H1 (cell line): ENCODE data around the gene CAPN9. TPM values are rescaled to one million over a fixed set of nuclear protein-coding genes. Genes with fewer than 3 reads are reported as not detected.

Source experiments
- CTCF ChIA-PET: fragments of 300-600 bp; sonication (Branson Sonifier 250); formaldehyde crosslinking; loops from one replicate; lab custom pipeline; 2021; ENCODE audit not compliant: partially characterized antibody; lab: Charles Lee
- POLR2A ChIA-PET: fragments of 300-600 bp; sonication (Branson Sonifier 250); formaldehyde crosslinking; loops from one replicate; lab custom pipeline; 2021; ENCODE audit warnings: inconsistent platforms; ENCODE audit not compliant: partially characterized antibody; lab: Charles Lee
- DNase-seq, 2 experiments: peaks; one replicate each; pipeline versions ENCODE4 v3.0.0 to v3.0.0-alpha.2; 2010 to 2022; ENCODE audit warnings: low spot score in 2 of 2, low read depth in 1 of 2, mixed read lengths in 1 of 2
- FAIRE-seq: peaks from 2 replicates; lab custom pipeline; 2011; peaks lifted over from hg19 to GRCh38; lab: Jason Lieb, UNC
- H2AFZ ChIP-seq: 2 replicates; pipeline ENCODE4 v1.8.1; 2012; ENCODE audit warnings: low read length, inconsistent platforms
- H2AK5ac ChIP-seq: 2 replicates; pipeline ENCODE4 v1.6.1; 2013; ENCODE audit warnings: low read depth, low read length
- H2BK120ac ChIP-seq: replicated peaks from 2 replicates; pipeline ENCODE3; 2013; ENCODE audit warnings: low read depth, low read length, inconsistent platforms
- H2BK12ac ChIP-seq: 2 replicates; pipeline ENCODE4 v1.6.1; 2013; ENCODE audit warnings: low read depth, low read length
- H2BK15ac ChIP-seq: 2 replicates; pipeline ENCODE4 v1.6.1; 2013; ENCODE audit warnings: low read length
- H2BK20ac ChIP-seq: 2 replicates; pipeline ENCODE4 v1.6.1; 2013; ENCODE audit warnings: low read length
- H2BK5ac ChIP-seq: 2 replicates; pipeline ENCODE4 v1.6.1; 2013; ENCODE audit warnings: low read depth, low read length
- H3K14ac ChIP-seq: 2 replicates; pipeline ENCODE4 v1.6.1; 2013; ENCODE audit warnings: inconsistent platforms; ENCODE audit not compliant: insufficient read length
- H3K18ac ChIP-seq: 2 replicates; pipeline ENCODE4 v1.6.1; 2013; ENCODE audit warnings: low read length; ENCODE audit errors: extremely low read depth
- H3K23ac ChIP-seq: 2 replicates; pipeline ENCODE4 v1.6.1; 2013; ENCODE audit warnings: inconsistent platforms; ENCODE audit not compliant: insufficient read length
- H3K23me2 ChIP-seq: 2 replicates; pipeline ENCODE4 v1.6.1; 2013; ENCODE audit warnings: low read depth, low read length
- H3K27ac ChIP-seq: 2 replicates; pipeline ENCODE4 v1.6.1; 2011; ENCODE audit warnings: low read depth, low read length, inconsistent platforms
- H3K27me3 ChIP-seq, 4 experiments: replicated peaks in 1 of 4; 1 replicate in 1 of 4; 2 replicates in 3 of 4; pipeline versions ENCODE4 v1.6.1 to v1.8.1; 2011 to 2013; ENCODE audit warnings: low read length in 3 of 4, mild to moderate bottlenecking in 3 of 4, inconsistent platforms in 2 of 4, mixed read lengths in 2 of 4, moderate library complexity in 1 of 4; ENCODE audit not compliant: control insufficient read depth in 3 of 4, insufficient read depth in 3 of 4; ENCODE audit errors: extremely low read depth in 1 of 4
- H3K36me3 ChIP-seq, 4 experiments: 2 replicates each; pipeline versions ENCODE4 v1.6.1 to v1.8.1; 2011 to 2013; ENCODE audit warnings: mild to moderate bottlenecking in 4 of 4, low read length in 3 of 4, moderate library complexity in 2 of 4, control low read depth in 1 of 4, inconsistent platforms in 1 of 4; ENCODE audit not compliant: insufficient read depth in 4 of 4, control insufficient read depth in 2 of 4
- H3K4ac ChIP-seq: replicated peaks from 2 replicates; pipeline ENCODE3; 2013; ENCODE audit warnings: low read length, low read depth, mixed read lengths, inconsistent platforms; ENCODE audit not compliant: insufficient read length
- H3K4me1 ChIP-seq, 4 experiments: replicated peaks in 1 of 4; 1 replicate in 1 of 4; 2 replicates in 3 of 4; pipeline versions ENCODE4 v1.6.1 to v1.8.1; 2011 to 2013; ENCODE audit warnings: low read length in 3 of 4, inconsistent platforms in 2 of 4, mixed read lengths in 1 of 4; ENCODE audit not compliant: insufficient read depth in 4 of 4, control insufficient read depth in 3 of 4
- H3K4me2 ChIP-seq, 2 experiments: 2 replicates each; pipeline versions ENCODE4 v1.6.1 to v1.8.1; 2011 to 2013; ENCODE audit warnings: low read depth in 2 of 2, low read length in 2 of 2, control low read depth in 1 of 2, inconsistent platforms in 1 of 2, mild to moderate bottlenecking in 1 of 2; ENCODE audit not compliant: insufficient read depth in 1 of 2
- H3K4me3 ChIP-seq, 4 experiments: fragments of 200-600, 300-600 bp in 1 of 4; sonication (generic), shearing (Covaris generic), sonication (Bioruptor Twin) in 1 of 4; 2 replicates each; pipeline versions ENCODE4 v1.5.1 to v1.8.1; 2011 to 2016; ENCODE audit warnings: low read length in 4 of 4, low read depth in 3 of 4, control low read depth in 2 of 4, inconsistent platforms in 2 of 4, mild to moderate bottlenecking in 2 of 4, mixed read lengths in 1 of 4, moderate library complexity in 1 of 4; ENCODE audit not compliant: insufficient read depth in 2 of 4; ENCODE audit errors: extremely low read depth in 1 of 4
- H3K56ac ChIP-seq: replicated peaks from 2 replicates; pipeline ENCODE3; 2013; ENCODE audit warnings: low read depth, mild to moderate bottlenecking, mixed read lengths, low read length, inconsistent platforms; ENCODE audit not compliant: insufficient read length
- H3K79me1 ChIP-seq: 2 replicates; pipeline ENCODE4 v1.6.1; 2013; ENCODE audit warnings: low read depth, low read length, control low read depth
- H3K79me2 ChIP-seq, 2 experiments: 2 replicates each; pipeline versions ENCODE4 v1.6.1 to v1.8.1; 2012 to 2013; ENCODE audit warnings: low read length in 2 of 2, mild to moderate bottlenecking in 2 of 2, inconsistent platforms in 1 of 2; ENCODE audit not compliant: insufficient read depth in 2 of 2, control insufficient read depth in 1 of 2
- H3K9ac ChIP-seq, 4 experiments: replicated peaks in 1 of 4; 1 replicate in 1 of 4; 2 replicates in 3 of 4; pipeline versions ENCODE4 v1.6.1 to v1.8.1; 2011 to 2013; ENCODE audit warnings: low read depth in 3 of 4, low read length in 3 of 4, control low read depth in 2 of 4, mild to moderate bottlenecking in 2 of 4, moderate library complexity in 2 of 4, inconsistent platforms in 1 of 4; ENCODE audit errors: extremely low read depth in 1 of 4
- H3K9me3 ChIP-seq, 2 experiments: 2 replicates each; pipeline versions ENCODE4 v1.6.1 to v1.8.1; 2012 to 2013; ENCODE audit warnings: mild to moderate bottlenecking in 2 of 2, moderate library complexity in 2 of 2, control low read depth in 1 of 2, inconsistent platforms in 1 of 2, low read depth in 1 of 2, low read length in 1 of 2, mixed read lengths in 1 of 2; ENCODE audit not compliant: insufficient read depth in 2 of 2
- H4K20me1 ChIP-seq, 2 experiments: replicated peaks in 1 of 2; 2 replicates each; pipeline versions ENCODE3 to v1.8.1; 2011 to 2013; ENCODE audit warnings: inconsistent platforms in 2 of 2, low read length in 2 of 2, mild to moderate bottlenecking in 1 of 2; ENCODE audit not compliant: insufficient read depth in 2 of 2, control insufficient read depth in 1 of 2
- H4K5ac ChIP-seq: 2 replicates; pipeline ENCODE4 v1.6.1; 2013; ENCODE audit warnings: low read length, low read depth, mixed read lengths, inconsistent platforms; ENCODE audit not compliant: insufficient read length
- H4K8ac ChIP-seq: 2 replicates; pipeline ENCODE4 v1.8.0; 2013; ENCODE audit warnings: mild to moderate bottlenecking, moderate library complexity, low read length, inconsistent platforms; ENCODE audit not compliant: insufficient read depth; ENCODE audit errors: extremely low read depth
- H4K91ac ChIP-seq: replicated peaks from 2 replicates; pipeline ENCODE3; 2013; ENCODE audit warnings: low read length, mixed read lengths, inconsistent platforms; ENCODE audit not compliant: insufficient read length
- EP300 ChIP-seq, 2 experiments: IDR thresholded peaks; 1 replicate in 1 of 2; 2 replicates in 1 of 2; pipeline ENCODE4 v1.6.1; 2011 to 2012; ENCODE audit warnings: low read depth in 2 of 2, low read length in 2 of 2, mild to moderate bottlenecking in 2 of 2, borderline replicate concordance in 1 of 2, inconsistent platforms in 1 of 2, moderate library complexity in 1 of 2
- GABPA ChIP-seq: IDR thresholded peaks from 2 replicates; pipeline ENCODE4 v1.6.1; 2011; ENCODE audit warnings: mild to moderate bottlenecking, low read length, moderate library complexity, borderline replicate concordance; ENCODE audit not compliant: insufficient read depth
- HDAC6 ChIP-seq: IDR thresholded peaks from one replicate; pipeline ENCODE4 v1.7.1; 2012; ENCODE audit warnings: low read depth, mild to moderate bottlenecking, inconsistent platforms, low read length, moderate library complexity
- NRF1 ChIP-seq: IDR thresholded peaks from 2 replicates; pipeline ENCODE4 v1.6.1; 2011; ENCODE audit warnings: mild to moderate bottlenecking, low read depth, low read length, improper control_type of control experiment
- POLR2A ChIP-seq, 2 experiments: IDR thresholded peaks; 1 replicate in 1 of 2; 2 replicates in 1 of 2; pipeline ENCODE4 v1.6.1; 2011; ENCODE audit warnings: low read depth in 2 of 2, low read length in 2 of 2, mild to moderate bottlenecking in 2 of 2; ENCODE audit errors: control extremely low read depth in 1 of 2
- WGBS, 2 experiments: shearing (Covaris generic) in 1 of 2; methylation state at CpG; one replicate each; pipeline versions ENCODE4 v1.1.6 to v1.1.7; 2013 to 2015; ENCODE audit warnings: low lambda C conversion rate in 2 of 2, mixed read lengths in 2 of 2, inconsistent platforms in 1 of 2, low coverage in 1 of 2, missing lambda C conversion rate in 1 of 2; ENCODE audit not compliant: insufficient replicate concordance in 2 of 2, insufficient coverage in 1 of 2, insufficient read length in 1 of 2; ENCODE audit errors: extremely low coverage in 1 of 2, missing lambda C conversion rate in 1 of 2; 5-methylcytosine and 5-hydroxymethylcytosine counted together
- polyA plus RNA-seq, 7 experiments: library from polyadenylated mRNA; depleted of rRNA in 3 of 7; stranded (reverse) in 5 of 7; unstranded in 2 of 7; fragments of >200 nt in 5 of 7; fragments of 200-250 nt in 2 of 7; gene quantifications; 1 replicate in 5 of 7; 2 replicates in 1 of 7; 4 replicates in 1 of 7; pipeline versions ENCODE4 v1.2.1 to v1.2.3, GENCODE V29; 2011 to 2013; ENCODE audit warnings: missing spikeins in 2 of 7, mixed read lengths in 2 of 7
- total RNA-seq: library from RNA; stranded (reverse); fragmentation: NEBNext Ultra II Directional; extraction: Animal tissue kit (Norgen Biotek cat#: 25700); gene quantifications from 2 replicates; pipeline ENCODE4 v1.2.1, GENCODE V29; 2021

Gene CAPN9
- total and polyA plus RNA-seq, 2 of the 8 experiments (the other 6 are each of a cell fraction or from before 2014, with no cell fraction given) = 0.22 to 0.76 TPM

- no peak for TF ChIP-seq HDAC6
- no peak for TF ChIP-seq GABPA
- TF ChIP-seq POLR2A (IDR thresholded peaks at IDR 0.05; ENCODE audit: control extremely low read depth in 1 of 2, low read depth in 2 of 2, low read length in 2 of 2) = no peak
- TF ChIP-seq EP300 (IDR thresholded peaks at IDR 0.05; ENCODE audit: borderline replicate concordance in 1 of 2, low read depth in 2 of 2, low read length in 2 of 2) = no peak
- TF ChIP-seq NRF1 = no peak
- TF ChIP-seq, all 59 proteins: peak for 0
- H3K9ac ChIP-seq = no peak overlapping the region
- H4K5ac ChIP-seq = no peak overlapping the region
- no peak overlapping the region for H2BK15ac ChIP-seq
- no peak overlapping the region for H3K4me2 ChIP-seq
- no peak overlapping the region for H2BK5ac ChIP-seq
- H3K4me3 ChIP-seq = no peak overlapping the region
- H3K23ac ChIP-seq = no peak overlapping the region
- no peaks in the 10 kb centered on the region for H3K9me3 ChIP-seq
- no peaks in the 10 kb centered on the region for H3K27me3 ChIP-seq
- H3K79me2 ChIP-seq = no peaks in the 10 kb centered on the region
- no peak overlapping the region for H3K56ac ChIP-seq
- H3K23me2 ChIP-seq = no peaks in the 10 kb centered on the region
- H2BK12ac ChIP-seq = no peak overlapping the region
- peaks cover 0 to 4% (median 0%) of the 10 kb centered on the region in 4 experiments; a peak in 2 of 7 replicates for H3K4me1 ChIP-seq
- H2BK20ac ChIP-seq = no peak overlapping the region
- no peaks in the 10 kb centered on the region for H4K20me1 ChIP-seq
- no peak for DNase-seq
- 89% methylated on average over 8 of the region's 9 CpGs; no CpG with 5 or more reads in 1 of the 2 experiments for WGBS, 2 experiments
- H2AFZ ChIP-seq = no peak overlapping the region
- H3K18ac ChIP-seq = no peak overlapping the region
- ChIA-PET CTCF (interaction anchor here (1.6 kb wide), 1 partner anchor 8 kb away, joined by 5 read pairs; no protein-coding TSS in a partner anchor), POLR2A (no interaction called here)
- no peaks in the 10 kb centered on the region for H3K36me3 ChIP-seq
- H3K79me1 ChIP-seq = no peaks in the 10 kb centered on the region
- H3K14ac ChIP-seq = no peak overlapping the region
- no peak overlapping the region for H2BK120ac ChIP-seq
- H4K8ac ChIP-seq = no peak overlapping the region
- FAIRE-seq = no peak
- no peak overlapping the region for H4K91ac ChIP-seq
- H2AK5ac ChIP-seq = no peak overlapping the region
- no peak overlapping the region for H3K4ac ChIP-seq
- no peak overlapping the region for H3K27ac ChIP-seq
Observed at GRCh38 chr1:230706020-230706699, 41.0 kb upstream of the CAPN9 start.
